Epidermal melanocyte (primary cell): ENCODE data around the gene MTARC1.
A peak's percentile ranks its signal among the peaks of the same experiment; 100 is the strongest.

ENCODE experiments used
- DNase-seq: peaks from one replicate; pipeline ENCODE4 v3.0.0; 2011; ENCODE audit warnings: low spot score; ENCODE audit not compliant: insufficient read length

Gene MTARC1

GRCh38 chr1:220786337-220787068, at the start of gene MTARC1:
Gene MTARC1, plus strand, starts transcription at chr1:220786913. Its CDS starts 32 bp downstream, at chr1:220786945.
- DNase-seq = no peak

DNA sequence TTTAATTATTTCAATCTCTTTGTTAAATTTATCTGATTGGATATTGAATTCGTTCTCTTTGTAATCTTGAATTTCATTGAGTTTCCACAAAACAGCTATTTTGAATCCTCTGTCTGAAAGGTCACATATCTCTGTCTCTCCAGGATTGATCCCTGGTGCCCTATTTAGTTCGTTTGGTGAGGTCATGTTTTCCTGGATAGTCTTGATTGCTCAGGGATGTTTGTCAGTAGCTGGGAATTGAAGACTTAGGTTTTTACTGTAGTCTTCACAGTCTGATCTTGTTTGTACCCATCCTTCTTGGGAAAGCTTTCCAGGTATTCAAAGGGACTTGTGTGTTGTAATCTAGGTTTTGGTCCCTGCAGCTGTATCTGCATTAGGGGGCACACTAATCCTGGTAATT, 45.4 kb upstream of the MTARC1 start:
- no peak for DNase-seq

DNA sequence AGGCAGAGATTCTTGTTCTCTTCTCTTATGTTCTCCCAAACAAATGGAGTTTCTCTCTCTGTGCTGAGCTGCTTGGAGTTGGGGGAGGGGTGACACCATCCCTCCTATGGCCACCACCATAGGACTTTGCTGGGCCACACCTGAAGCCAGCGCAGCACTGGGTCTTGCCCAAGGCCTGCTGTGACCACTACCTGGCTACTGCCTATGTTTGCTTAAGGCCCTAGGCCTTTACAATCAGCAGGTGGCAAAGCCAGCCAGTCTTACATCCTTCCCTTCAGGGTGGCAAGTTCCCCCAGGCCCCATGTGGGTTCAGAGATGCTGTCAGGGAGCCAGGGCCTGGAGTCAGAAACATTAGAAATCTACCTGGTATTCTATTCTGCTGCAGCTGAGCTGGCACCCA, 44.9 kb upstream of the MTARC1 start:
- DNase-seq = no peak

DNA sequence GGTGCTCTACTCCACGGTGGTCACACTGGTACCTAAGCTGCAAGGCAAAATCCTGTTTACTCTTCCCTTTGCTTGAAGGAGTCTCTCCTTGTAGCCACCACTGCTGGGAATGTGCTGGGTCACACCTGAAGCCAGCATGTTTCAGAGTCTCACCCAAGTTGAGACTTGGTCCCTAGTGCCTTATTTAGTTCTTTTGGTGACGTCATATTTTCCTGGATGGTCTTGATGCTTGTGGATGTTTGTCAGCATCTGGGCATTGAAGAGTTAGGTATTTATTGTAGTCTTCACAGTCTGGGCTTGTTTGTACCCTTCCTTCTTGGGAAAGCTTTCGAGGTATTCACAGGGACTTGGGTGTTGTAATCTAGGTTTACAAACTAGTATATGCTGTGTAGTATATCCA, 44.2 kb upstream of the MTARC1 start:
- no peak for DNase-seq

DNA sequence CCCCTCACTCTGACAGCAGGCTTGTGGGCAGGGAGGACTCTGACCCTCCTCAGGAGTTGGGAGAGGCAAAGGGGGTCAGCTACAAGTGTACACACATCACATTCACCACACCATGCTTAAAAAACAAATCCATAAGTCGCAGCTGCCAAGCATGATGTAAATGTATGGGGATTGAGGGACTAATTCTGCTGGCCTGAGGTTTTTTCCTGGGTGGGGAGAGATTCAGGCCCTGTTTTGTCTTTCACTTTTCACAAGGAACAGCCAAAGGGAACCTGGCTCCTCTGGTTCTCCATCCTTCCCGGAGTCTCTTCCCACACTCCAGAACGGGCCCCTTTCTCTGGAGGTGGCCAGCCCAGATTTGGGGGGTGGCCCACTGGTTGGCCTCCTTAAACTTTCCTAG, 39.9 kb upstream of the MTARC1 start:
- no peak for DNase-seq

DNA sequence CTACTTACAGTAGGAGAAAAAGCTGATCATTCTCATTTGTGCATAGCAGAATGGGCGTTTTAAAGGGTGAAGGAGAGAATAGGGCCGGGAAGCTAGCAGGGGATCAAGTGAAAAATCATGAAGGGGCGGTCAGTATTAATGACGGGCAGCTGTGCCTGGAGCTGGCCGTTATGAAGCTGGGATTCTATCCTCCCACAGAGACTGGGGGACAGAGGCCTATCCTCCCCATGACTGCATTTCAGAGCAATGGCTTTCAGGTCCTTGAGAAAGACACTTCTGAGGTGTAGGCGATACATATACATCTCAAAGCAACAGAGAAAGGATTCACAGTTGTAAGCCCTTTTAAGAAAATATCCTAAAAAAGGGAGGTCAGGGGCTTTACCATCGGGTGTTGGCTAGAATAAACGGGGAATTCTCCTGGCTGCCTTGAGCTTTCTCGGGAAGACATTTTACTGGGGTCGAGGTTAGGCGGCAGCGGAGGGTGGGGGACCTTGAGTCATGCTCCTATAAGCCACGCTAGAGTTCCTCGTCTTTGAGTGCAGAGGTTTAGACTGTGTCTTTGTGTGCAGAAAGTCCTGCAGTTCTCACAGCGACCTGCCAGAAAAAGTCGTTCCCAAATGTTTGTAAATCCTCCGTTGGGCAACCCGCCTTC, 39.1 kb upstream of the MTARC1 start:
- no peak for DNase-seq

DNA sequence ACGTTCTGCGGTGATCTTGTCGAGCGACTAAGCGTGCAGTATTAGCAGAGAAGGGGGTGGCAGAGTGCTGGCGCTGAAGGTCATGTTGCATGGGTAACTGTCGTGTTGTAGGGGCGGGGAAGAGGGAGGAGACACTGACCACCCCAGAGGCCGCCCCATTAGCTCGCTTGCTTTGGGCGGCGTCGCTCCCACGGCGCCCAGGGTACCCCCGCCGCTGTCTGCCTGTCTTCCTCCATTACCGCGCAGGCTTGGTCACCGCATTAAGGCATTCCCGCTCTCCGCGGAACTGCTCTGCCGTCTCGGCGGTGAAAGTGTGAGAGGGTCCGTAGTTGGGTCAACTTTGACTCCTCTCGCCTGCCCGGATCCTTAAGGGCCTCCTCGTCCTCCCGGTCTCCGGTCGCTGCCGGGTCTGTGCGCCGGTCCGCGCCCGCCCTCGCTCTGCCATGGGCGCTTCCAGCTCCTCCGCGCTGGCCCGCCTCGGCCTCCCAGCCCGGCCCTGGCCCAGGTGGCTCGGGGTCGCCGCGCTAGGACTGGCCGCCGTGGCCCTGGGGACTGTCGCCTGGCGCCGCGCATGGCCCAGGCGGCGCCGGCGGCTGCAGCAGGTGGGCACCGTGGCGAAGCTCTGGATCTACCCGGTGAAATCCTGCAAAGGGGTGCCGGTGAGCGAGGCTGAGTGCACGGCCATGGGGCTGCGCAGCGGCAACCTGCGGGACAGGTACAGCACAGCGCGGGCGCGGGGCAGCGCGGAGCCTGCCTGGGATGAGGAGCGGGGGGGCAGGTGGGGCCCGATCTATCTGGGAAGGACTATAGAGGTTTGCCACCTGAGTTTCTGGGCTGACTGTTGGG, 38.4 kb upstream of the MTARC1 start, which contains the start of gene MTARC2:
MTARC2 (plus strand) TSS at position 234 of the 846 bp plus-strand sequence; CDS start at position 444, 210 bp downstream.
- DNase-seq = peak; percentile 71

- no peak for DNase-seq
Observed at GRCh38 chr1:220748936-220749335, 37.8 kb upstream of the MTARC1 start.

- DNase-seq = peak; percentile 21
Observed at GRCh38 chr1:220750131-220750515, 36.6 kb upstream of the MTARC1 start.

DNA sequence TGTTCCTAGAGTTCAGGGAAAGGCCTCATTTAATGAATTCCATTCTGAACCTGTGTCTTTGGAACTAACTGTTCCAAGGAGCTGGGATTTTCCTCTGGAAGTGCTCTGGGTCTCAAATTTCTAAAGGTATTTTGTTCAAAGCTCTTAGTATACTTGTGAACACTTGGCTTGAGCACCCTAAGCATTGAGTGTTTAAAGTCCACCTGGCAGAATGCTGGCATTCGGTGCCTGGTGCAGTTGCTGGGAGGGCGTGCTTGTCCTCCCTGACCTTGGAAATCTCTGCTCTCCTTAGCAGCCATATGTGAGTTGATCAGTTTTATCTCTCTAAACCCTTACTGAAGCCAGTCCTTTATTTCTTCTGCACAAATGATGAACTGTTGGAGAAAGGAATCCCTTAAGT, 35.6 kb upstream of the MTARC1 start:
- DNase-seq = no peak

- DNase-seq = no peak
Observed at GRCh38 chr1:220754212-220754917, 32.3 kb upstream of the MTARC1 start.

GRCh38 chr1:220754918-220755295, 31.8 kb upstream of the MTARC1 start:
- no peak for DNase-seq

DNA sequence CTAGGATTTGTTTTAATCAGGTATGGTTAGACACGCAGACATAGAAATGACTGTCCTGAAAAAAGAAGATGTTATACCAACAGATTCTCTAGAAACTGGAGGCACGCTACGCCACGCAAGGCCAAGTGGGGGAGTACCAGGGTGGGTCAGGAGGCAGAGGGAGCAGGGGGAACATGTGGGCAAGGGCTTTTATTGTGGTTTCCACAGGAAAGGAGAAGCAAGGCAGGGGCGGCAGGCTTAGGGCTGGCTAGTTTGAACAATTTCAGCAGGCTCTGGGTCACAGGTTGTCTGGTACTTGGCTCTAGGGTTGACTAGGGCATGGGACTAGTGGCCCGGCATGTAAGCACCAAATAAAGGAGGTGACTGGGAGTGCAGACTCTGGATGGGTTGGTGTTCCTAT, 31.4 kb upstream of the MTARC1 start:
- no peak for DNase-seq

DNA sequence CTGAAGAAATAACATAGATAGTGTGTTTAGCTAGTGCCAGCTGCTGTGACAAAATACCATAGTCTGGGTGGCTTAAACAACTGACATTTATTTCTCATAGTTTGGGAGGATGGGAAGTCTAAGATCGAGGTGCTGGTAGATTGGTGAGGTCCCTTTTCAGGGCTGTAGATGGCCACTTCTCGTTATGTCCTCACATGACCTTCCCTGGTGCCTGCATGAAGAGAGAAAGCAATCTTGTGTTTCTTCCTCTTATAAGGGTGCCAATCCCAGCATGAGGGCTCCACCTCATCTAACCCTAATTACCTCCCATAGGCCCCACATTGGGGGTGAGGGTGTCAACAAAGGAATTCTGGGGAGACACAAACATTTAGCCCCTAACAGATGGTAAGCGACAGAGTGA, 29.3 kb upstream of the MTARC1 start:
- no peak for DNase-seq

- DNase-seq = no peak
Observed at GRCh38 chr1:220759147-220759546, 27.6 kb upstream of the MTARC1 start.

- no peak for DNase-seq
Observed at GRCh38 chr1:220761688-220762427, 24.9 kb upstream of the MTARC1 start.

GRCh38 chr1:220764757-220765156, 22.0 kb upstream of the MTARC1 start:
- DNase-seq = no peak

DNA sequence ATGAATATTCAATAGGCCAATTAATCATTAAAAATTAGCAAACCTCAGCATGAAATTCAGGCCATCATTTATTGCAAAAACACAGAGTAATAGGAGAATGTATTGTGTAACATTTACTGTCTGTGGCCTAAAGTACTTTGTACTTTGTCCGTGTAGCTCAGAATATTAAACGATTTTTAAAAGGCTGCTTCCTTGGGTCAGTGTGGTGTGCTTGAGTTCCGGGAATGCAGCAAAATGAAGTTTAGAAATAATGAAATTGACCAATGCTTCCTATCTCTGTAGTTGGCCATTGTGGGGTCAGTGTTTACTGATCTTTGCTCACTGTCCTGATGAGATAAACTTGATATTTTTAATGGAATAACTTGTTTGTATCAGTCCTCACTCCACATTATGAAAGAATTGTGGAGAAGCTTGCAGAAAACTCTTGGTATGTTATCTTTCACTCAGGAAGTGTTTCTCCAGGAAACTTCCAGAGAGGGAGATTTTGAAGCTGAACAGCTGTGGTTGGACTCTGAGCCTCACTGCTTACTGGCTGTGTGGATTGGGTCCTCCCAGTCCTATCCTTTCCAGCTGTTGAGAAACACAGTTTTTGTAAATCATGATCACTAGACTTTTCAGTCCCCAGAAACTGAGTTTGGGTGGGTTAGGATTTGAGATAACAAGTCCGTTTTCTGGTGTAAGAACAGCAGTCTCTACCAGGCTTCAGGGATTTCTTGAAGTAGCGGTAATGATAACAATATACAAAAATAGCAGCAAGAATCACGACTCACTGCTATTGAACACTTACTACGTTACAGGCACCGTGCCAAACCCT, 19.2 kb upstream of the MTARC1 start:
- no peak for DNase-seq

- DNase-seq = no peak
Observed at GRCh38 chr1:220768126-220768601, 18.5 kb upstream of the MTARC1 start.

GRCh38 chr1:220769205-220769604, 17.5 kb upstream of the MTARC1 start:
- no peak for DNase-seq
